ENCODE data around the gene WNT7B. TPM values are rescaled to one million over a fixed set of nuclear protein-coding genes. Genes with fewer than 3 reads are reported as not detected.
A peak's percentile ranks its signal among the peaks of the same experiment; 100 is the strongest.

WNT7B gene
- total RNA-seq, 1 donor from 2014 or later = 0.15 TPM

DNA sequence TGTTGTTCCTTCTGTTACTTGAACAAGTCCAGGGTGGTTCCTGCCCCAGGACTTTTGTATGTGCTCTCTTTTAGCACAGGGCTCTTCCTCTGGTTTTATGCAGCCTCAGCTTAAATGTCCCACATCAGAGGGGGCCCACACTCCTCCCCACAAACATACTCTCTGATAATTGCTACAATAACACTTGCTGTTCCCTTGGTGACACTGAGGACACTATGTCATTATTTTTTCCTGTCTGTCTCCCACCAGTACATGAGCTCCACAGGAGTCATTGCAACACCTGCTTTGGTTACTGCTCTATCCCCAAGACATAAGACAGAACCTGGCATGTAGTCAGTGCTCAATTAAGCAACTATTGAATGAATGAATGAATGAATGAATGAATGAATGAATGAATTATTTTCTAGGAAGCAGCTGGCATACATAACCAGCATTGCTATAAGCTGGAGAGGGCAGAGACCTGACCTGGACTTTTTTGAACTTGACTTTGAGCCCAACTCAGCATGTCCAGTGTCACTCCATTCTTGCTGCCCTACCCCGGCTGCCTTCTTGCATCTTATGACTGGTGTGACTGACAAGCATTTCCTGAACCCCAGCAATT, 7.5 kb upstream of the WNT7B start:
- Mint-ChIP-seq H3K27ac (ENCODE audit: unreplicated experiment) (no peak overlapping the region), H3K27me3 (ENCODE audit: low read depth) (no peaks in the 10 kb centered on the region), H3K4me1 (ENCODE audit: low read depth) (no peaks in the 10 kb centered on the region), H3K36me3 (ENCODE audit: low read depth) (peaks cover 2% of the 10 kb centered on the region), H3K9me3 (ENCODE audit: low read depth) (peaks cover 5% of the 10 kb centered on the region), H3K4me3 (ENCODE audit: unreplicated experiment) (no peak overlapping the region)
- TF ChIP-seq, protein P1, sequence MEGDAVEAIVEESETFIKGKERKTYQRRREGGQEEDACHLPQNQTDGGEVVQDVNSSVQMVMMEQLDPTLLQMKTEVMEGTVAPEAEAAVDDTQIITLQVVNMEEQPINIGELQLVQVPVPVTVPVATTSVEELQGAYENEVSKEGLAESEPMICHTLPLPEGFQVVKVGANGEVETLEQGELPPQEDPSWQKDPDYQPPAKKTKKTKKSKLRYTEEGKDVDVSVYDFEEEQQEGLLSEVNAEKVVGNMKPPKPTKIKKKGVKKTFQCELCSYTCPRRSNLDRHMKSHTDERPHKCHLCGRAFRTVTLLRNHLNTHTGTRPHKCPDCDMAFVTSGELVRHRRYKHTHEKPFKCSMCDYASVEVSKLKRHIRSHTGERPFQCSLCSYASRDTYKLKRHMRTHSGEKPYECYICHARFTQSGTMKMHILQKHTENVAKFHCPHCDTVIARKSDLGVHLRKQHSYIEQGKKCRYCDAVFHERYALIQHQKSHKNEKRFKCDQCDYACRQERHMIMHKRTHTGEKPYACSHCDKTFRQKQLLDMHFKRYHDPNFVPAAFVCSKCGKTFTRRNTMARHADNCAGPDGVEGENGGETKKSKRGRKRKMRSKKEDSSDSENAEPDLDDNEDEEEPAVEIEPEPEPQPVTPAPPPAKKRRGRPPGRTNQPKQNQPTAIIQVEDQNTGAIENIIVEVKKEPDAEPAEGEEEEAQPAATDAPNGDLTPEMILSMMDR (IDR thresholded peaks at IDR 0.05) = no peak
- no peak for DNase-seq (ENCODE audit: low spot score)

DNA sequence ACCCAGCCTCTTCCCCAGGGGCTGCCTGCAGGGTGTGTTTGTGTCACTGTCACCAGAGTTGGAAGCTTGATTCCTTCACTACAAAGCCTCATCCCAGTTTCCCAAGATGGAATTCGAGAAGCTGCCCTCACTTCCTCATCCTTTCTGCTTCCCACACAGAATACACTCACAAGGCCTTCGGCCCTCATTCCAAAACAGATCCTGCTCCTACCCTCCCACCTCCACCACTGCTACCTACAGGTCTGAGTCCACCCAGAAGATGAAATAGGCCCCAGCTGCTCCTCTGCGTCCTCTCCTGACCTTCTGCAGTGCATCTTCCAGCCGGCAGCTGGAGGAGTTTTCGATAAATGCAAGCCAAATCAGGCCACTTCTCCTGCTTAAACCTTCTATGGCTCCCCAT, 6.8 kb upstream of the WNT7B start:
- peaks cover 5% of the 10 kb centered on the region for H3K9me3 Mint-ChIP-seq (ENCODE audit: low read depth)
- no peak overlapping the region for H3K27ac Mint-ChIP-seq (ENCODE audit: unreplicated experiment)
- H3K36me3 Mint-ChIP-seq (ENCODE audit: low read depth) = peaks cover 2% of the 10 kb centered on the region
- H3K4me1 Mint-ChIP-seq (ENCODE audit: low read depth) = no peaks in the 10 kb centered on the region
- H3K27me3 Mint-ChIP-seq (ENCODE audit: low read depth) = no peaks in the 10 kb centered on the region
- no peak for DNase-seq (ENCODE audit: low spot score)
- H3K4me3 Mint-ChIP-seq (ENCODE audit: unreplicated experiment) = no peak overlapping the region
- TF ChIP-seq, protein P1 (IDR thresholded peaks at IDR 0.05) = no peak

DNA sequence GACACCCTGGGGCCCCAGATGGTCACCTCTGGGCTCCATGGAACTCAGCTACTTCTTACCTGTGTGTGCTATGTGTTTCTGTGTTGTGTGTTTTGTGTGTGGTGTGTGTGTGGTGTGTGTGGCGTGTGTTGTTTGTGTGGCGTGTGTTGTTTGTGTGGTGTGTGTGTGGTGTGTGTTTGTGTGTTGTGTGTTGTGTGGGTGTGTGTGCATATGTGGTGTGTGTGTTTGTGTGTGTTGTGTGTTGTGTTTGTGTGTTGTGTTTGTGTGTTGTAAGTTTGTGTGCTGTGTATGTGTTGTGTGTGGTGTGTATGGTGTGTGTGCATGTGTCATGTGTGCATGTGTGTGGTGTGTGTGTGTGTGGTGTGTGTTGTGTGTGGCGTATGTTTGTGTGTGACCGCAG, 3.8 kb upstream of the WNT7B start:
- DNase-seq (ENCODE audit: low spot score) = no peak
- TF ChIP-seq, protein P1 (IDR thresholded peaks at IDR 0.05) = no peak
- peaks cover 2% of the 10 kb centered on the region for H3K36me3 Mint-ChIP-seq (ENCODE audit: low read depth)
- H3K27me3 Mint-ChIP-seq (ENCODE audit: low read depth) = peaks cover 7% of the 10 kb centered on the region
- H3K27ac Mint-ChIP-seq (ENCODE audit: unreplicated experiment) = no peak overlapping the region
- H3K9me3 Mint-ChIP-seq (ENCODE audit: low read depth) = peaks cover 5% of the 10 kb centered on the region
- peaks cover 8% of the 10 kb centered on the region for H3K4me1 Mint-ChIP-seq (ENCODE audit: low read depth)
- H3K4me3 Mint-ChIP-seq (ENCODE audit: unreplicated experiment) = no peak overlapping the region

DNA sequence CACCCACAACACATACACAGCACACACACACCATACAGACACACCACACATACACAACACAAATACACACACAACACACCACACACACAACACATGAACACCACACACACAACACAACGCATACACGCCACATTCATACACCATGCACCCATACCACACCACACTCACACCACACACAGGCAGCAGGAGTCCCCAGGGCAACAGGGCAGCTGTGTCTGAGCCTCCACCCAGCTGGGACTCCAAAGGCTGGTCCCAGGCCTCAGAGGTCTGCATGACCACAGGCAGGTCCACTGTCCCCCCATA, 3.3 kb upstream of the WNT7B start:
- peaks cover under 1% of the 10 kb centered on the region for H3K36me3 Mint-ChIP-seq (ENCODE audit: low read depth)
- H3K27me3 Mint-ChIP-seq (ENCODE audit: low read depth) = peaks cover 9% of the 10 kb centered on the region
- H3K4me1 Mint-ChIP-seq (ENCODE audit: low read depth) = peaks cover 8% of the 10 kb centered on the region
- no peak overlapping the region for H3K27ac Mint-ChIP-seq (ENCODE audit: unreplicated experiment)
- no peak overlapping the region for H3K4me3 Mint-ChIP-seq (ENCODE audit: unreplicated experiment)
- peaks cover 3% of the 10 kb centered on the region for H3K9me3 Mint-ChIP-seq (ENCODE audit: low read depth)
- TF ChIP-seq, protein P1 (IDR thresholded peaks at IDR 0.05) = no peak
- no peak for DNase-seq (ENCODE audit: low spot score)

DNA sequence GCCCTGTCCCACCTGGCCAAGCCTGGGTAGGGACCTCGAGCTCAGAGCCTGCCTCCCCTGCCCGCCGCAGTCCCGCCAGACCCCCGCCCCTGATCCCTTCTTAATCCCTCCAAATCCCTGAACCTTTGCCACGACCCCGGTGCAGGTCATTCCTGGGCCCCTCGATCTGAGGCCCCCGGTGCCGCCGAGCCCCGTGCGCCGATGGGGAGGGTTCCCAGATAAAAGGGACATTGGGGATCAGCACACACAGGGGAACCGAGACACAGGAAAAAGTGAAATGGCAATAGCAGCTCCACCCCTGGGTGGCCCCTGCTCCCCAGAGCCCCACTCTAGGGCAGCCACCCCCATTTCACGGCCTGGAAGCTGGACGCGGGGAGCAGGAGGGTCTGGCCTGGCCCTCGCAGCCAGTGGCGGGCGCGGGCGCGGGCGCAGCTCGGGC, 1.3 kb upstream of the WNT7B start:
- no peak for DNase-seq (ENCODE audit: low spot score)
- H3K27ac Mint-ChIP-seq (ENCODE audit: unreplicated experiment) = no peak overlapping the region
- TF ChIP-seq, protein P1 (IDR thresholded peaks at IDR 0.05) = no peak
- H3K9me3 Mint-ChIP-seq (ENCODE audit: low read depth) = no peaks in the 10 kb centered on the region
- H3K4me1 Mint-ChIP-seq (ENCODE audit: low read depth) = peaks cover 8% of the 10 kb centered on the region
- H3K36me3 Mint-ChIP-seq (ENCODE audit: low read depth) = no peaks in the 10 kb centered on the region
- H3K27me3 Mint-ChIP-seq (ENCODE audit: low read depth) = peaks cover 26% of the 10 kb centered on the region
- H3K4me3 Mint-ChIP-seq (ENCODE audit: unreplicated experiment) = peak overlapping the region; percentile 47
